ENCODE results near the gene SMC2. TPM values are rescaled to one million over a fixed set of nuclear protein-coding genes. Genes with fewer than 3 reads are reported as not detected.

The SMC2 gene
- total RNA-seq, 2 experiments from 2014 or later = 62.0 to 63.8 TPM

DNA sequence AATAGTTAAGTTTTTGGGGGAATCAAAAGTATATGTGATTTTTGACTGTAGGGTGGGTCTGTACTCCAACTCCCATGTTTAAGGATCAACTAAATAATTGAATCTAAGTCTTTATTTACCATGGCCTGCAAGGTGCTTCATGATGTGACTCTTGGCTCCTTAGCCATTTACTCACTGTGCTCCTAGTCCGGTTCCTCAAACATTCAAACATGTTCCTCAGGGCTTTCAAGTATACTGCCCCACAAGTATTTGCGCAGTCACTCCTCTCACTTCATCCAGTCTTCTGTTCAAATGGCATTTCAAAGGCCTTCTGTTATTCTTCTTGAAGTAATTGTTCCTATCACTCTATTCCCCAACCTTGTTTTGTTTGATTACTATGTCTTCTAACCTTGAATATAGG, 16.4 kb downstream of the SMC2 start:
- no peak overlapping the region for H3K27ac Mint-ChIP-seq

GRCh38 chr9:104118916-104119315, 24.8 kb downstream of the SMC2 start:
- no peaks in the 10 kb centered on the region for H3K4me1 Mint-ChIP-seq (ENCODE audit: low read depth)
- DNase-seq = no peak
- H3K36me3 Mint-ChIP-seq (ENCODE audit: low read depth) = peaks cover 44% of the 10 kb centered on the region
- no peak overlapping the region for H3K4me3 Mint-ChIP-seq
- intact Hi-C loops (cut with micrococcal nuclease) = no loop called here
- H3K9me3 Mint-ChIP-seq = no peaks in the 10 kb centered on the region
- CTCF ChIA-PET = no interaction called here
- no peak overlapping the region for H3K27ac Mint-ChIP-seq
- H3K27me3 Mint-ChIP-seq (ENCODE audit: low read depth) = no peaks in the 10 kb centered on the region

More for the DNA sequence above, 16.4 kb downstream of the SMC2 start:
- DNase-seq = no peak
- intact Hi-C loops (cut with micrococcal nuclease) = no loop called here
- Mint-ChIP-seq H3K4me1 (ENCODE audit: low read depth) (no peaks in the 10 kb centered on the region), H3K27me3 (ENCODE audit: low read depth) (no peaks in the 10 kb centered on the region), H3K9me3 (no peaks in the 10 kb centered on the region), H3K4me3 (no peak overlapping the region), H3K36me3 (ENCODE audit: low read depth) (peaks cover 37% of the 10 kb centered on the region)
- CTCF ChIA-PET = no interaction called here

DNA sequence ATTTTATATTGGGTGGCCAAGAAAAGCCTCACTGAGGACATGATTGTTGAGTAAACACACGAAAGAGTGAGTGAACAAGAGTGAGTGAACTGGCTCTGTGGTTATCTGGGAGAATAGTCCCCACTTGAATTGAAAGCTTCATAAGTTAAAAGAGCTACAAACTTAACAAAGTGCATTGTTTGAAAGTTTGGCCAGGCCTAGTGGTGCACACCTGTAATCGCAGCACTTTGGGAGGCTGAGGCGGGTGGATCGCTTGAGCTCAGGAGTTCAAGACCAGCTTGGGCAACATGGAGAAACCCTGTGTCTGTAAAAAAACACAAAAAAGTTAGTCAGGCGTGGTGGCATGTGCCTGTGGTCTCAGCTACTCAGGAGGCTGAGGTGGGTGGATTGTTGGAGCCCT, 26.9 kb downstream of the SMC2 start:
- Mint-ChIP-seq H3K4me1 (ENCODE audit: low read depth) (no peaks in the 10 kb centered on the region), H3K27ac (no peak overlapping the region), H3K36me3 (ENCODE audit: low read depth) (peaks cover 46% of the 10 kb centered on the region), H3K9me3 (no peaks in the 10 kb centered on the region), H3K4me3 (no peak overlapping the region), H3K27me3 (ENCODE audit: low read depth) (no peaks in the 10 kb centered on the region)
- no peak for DNase-seq
- intact Hi-C loops (cut with micrococcal nuclease) = no loop called here
- CTCF ChIA-PET = interaction anchor here (0.6 kb wide), 1 partner anchor 573 kb away, joined by 3 read pairs; no protein-coding TSS in a partner anchor

DNA sequence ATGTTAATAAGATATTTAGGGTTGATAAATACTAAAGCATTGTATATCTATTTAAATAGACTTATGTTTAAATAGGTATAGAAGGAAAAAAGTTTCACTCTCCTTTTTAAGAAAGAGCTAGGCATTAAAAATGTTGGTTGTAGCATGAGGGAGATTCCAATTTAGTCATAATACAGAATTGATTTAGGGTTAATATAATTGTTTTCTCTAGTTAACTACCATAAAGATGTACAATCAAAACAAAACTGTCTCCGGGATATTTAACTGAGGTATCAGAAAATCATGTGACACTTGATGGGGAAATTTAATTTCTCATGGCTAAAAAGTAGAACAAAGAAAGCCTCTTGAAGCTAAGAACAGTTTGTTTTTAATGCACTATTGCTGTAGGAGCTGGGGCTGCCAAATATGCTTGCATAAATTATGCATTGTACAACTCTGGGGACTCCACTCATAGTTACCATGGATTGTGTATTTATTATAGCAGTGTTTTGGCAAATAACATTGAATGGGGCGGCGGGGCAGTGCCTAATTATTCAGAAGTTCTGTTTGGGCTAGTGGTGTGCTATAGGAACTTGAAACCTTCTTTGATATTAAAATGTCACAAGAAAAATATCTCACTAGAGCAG, 44.2 kb downstream of the SMC2 start:
- peaks cover 1% of the 10 kb centered on the region for H3K9me3 Mint-ChIP-seq
- H3K27me3 Mint-ChIP-seq (ENCODE audit: low read depth) = no peaks in the 10 kb centered on the region
- no peak for DNase-seq
- H3K4me1 Mint-ChIP-seq (ENCODE audit: low read depth) = peaks cover 2% of the 10 kb centered on the region
- intact Hi-C loops (cut with micrococcal nuclease) = no loop called here
- H3K4me3 Mint-ChIP-seq = no peak overlapping the region
- no peak overlapping the region for H3K27ac Mint-ChIP-seq
- CTCF ChIA-PET = no interaction called here
- H3K36me3 Mint-ChIP-seq (ENCODE audit: low read depth) = peaks cover 57% of the 10 kb centered on the region

DNA sequence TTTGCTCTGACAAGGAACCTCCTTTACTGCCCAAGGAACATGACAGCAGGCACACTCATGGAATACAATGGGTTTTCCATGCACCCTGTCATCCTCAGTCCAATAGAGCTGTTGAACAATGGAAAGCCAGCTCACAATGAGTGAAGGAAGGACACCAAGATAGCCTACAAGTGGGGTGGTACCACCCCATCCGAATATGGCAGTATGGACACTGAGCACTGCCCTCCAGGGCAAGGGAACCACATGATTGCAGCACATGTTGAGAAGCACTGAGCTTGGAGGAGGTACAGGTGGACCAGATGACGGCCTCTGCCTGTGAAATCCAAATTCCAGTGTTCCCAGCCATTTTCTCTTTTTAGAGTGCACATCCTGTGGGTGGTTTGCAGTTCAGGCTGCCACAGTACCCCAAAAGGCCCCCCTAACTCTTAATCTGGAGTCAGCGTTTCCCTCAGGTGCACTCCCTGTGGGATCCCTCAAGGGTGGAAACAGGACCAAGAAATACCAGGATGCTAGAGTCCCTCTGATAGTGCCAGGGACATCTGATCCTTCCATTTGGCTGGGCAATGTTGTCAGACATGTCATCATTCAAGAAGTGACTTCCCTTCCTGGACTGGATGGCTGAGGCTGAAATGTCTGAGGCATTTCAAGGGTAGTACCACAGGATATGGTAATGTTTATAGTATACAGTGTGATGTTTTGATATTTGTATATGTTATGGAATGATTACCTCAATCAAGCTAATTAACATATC, 48.9 kb downstream of the SMC2 start:
- CTCF ChIA-PET = interaction anchor here (0.6 to 1.6 kb wide), 2 partner anchors 12 to 49 kb away, joined by 3 read pairs; no protein-coding TSS in a partner anchor
- H3K4me1 Mint-ChIP-seq (ENCODE audit: low read depth) = no peaks in the 10 kb centered on the region
- H3K36me3 Mint-ChIP-seq (ENCODE audit: low read depth) = peaks cover 27% of the 10 kb centered on the region
- H3K9me3 Mint-ChIP-seq = no peaks in the 10 kb centered on the region
- no peak for DNase-seq
- no peaks in the 10 kb centered on the region for H3K27me3 Mint-ChIP-seq (ENCODE audit: low read depth)
- H3K27ac Mint-ChIP-seq = no peak overlapping the region
- intact Hi-C loops (cut with micrococcal nuclease) = no loop called here
- H3K4me3 Mint-ChIP-seq = no peak overlapping the region

DNA sequence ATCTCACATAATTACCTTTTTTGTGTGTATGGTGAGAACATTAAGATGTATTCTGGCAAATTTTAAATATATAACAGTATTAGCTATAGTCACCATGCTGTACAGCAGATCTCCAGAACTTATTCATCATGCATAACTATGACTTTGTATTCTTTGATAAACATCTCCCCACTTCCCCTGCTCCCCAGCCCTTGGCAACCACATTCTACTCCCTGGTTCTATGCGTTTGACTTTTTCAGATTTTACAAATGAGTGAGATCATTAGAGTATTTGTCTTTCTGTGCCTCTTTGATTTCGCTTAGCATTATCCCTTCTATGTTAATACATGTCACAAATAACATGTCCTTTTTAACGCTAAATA, 49.4 kb downstream of the SMC2 start:
- CTCF ChIA-PET = interaction anchor here (0.6 kb wide), 1 partner anchor 50 kb away, joined by 3 read pairs; no protein-coding TSS in a partner anchor
- Mint-ChIP-seq H3K27ac (no peak overlapping the region), H3K4me3 (no peak overlapping the region), H3K36me3 (ENCODE audit: low read depth) (peaks cover 26% of the 10 kb centered on the region), H3K4me1 (ENCODE audit: low read depth) (no peaks in the 10 kb centered on the region), H3K27me3 (ENCODE audit: low read depth) (no peaks in the 10 kb centered on the region), H3K9me3 (no peaks in the 10 kb centered on the region)
- no peak for DNase-seq
- intact Hi-C loops (cut with micrococcal nuclease) = no loop called here

GRCh38 chr9:104144336-104144735, 50.2 kb downstream of the SMC2 start:
- H3K27me3 Mint-ChIP-seq (ENCODE audit: low read depth) = no peaks in the 10 kb centered on the region
- H3K36me3 Mint-ChIP-seq (ENCODE audit: low read depth) = peaks cover 20% of the 10 kb centered on the region
- no peaks in the 10 kb centered on the region for H3K4me1 Mint-ChIP-seq (ENCODE audit: low read depth)
- no peak for DNase-seq
- H3K27ac Mint-ChIP-seq = no peak overlapping the region
- H3K9me3 Mint-ChIP-seq = no peaks in the 10 kb centered on the region
- intact Hi-C loops (cut with micrococcal nuclease) = no loop called here
- CTCF ChIA-PET = no interaction called here
- H3K4me3 Mint-ChIP-seq = no peak overlapping the region

- Mint-ChIP-seq H3K36me3 (ENCODE audit: low read depth) (no peaks in the 10 kb centered on the region), H3K4me3 (no peak overlapping the region), H3K27me3 (ENCODE audit: low read depth) (peaks cover 8% of the 10 kb centered on the region), H3K9me3 (peaks cover 3% of the 10 kb centered on the region), H3K4me1 (ENCODE audit: low read depth) (no peaks in the 10 kb centered on the region), H3K27ac (no peak overlapping the region)
- DNase-seq = no peak
- CTCF ChIA-PET = no interaction called here
- intact Hi-C loops (cut with micrococcal nuclease) = no loop called here
Observed at GRCh38 chr9:104173067-104173466, 79.0 kb downstream of the SMC2 start.

DNA sequence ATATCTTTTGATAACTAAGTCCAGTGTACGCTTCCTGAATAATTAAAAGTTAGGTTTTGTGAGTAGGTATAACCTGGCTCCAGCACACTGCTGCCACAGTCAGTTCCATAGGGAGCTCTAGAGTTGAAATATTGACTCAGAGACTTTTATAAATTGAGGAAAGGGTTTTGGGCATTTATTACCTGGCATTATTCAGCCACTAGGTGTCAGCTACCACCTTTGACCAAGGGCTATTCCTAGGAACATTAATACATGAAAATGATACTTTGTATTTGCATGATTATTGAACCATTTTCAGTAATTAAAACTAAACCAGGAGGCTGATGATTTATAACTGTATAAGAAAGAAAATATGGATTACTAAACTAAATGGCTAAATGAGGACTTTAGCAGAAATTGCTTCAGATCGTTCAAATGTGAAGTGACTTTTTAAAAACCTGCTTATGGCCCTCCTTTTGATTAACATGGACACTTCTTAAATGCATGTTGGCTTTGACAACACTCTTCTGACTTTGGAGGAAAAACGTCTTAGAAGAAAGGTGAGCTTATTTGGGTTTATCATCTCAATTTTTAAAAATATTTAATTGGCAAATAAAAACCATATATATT, 83.0 kb downstream of the SMC2 start:
- H3K9me3 Mint-ChIP-seq = no peaks in the 10 kb centered on the region
- intact Hi-C loops (cut with micrococcal nuclease) = loop anchor here (1.0 kb wide), 2 partner anchors 209 to 566 kb away; no protein-coding TSS in a partner anchor
- no peak for DNase-seq
- H3K27me3 Mint-ChIP-seq (ENCODE audit: low read depth) = peaks cover 4% of the 10 kb centered on the region
- H3K4me3 Mint-ChIP-seq = no peak overlapping the region
- no peaks in the 10 kb centered on the region for H3K4me1 Mint-ChIP-seq (ENCODE audit: low read depth)
- no peak overlapping the region for H3K27ac Mint-ChIP-seq
- CTCF ChIA-PET = interaction anchor here (0.6 to 1.7 kb wide), 4 partner anchors 30 to 506 kb away, joined by 3 to 4 read pairs (median 4); no protein-coding TSS in a partner anchor
- no peaks in the 10 kb centered on the region for H3K36me3 Mint-ChIP-seq (ENCODE audit: low read depth)

- H3K27me3 Mint-ChIP-seq (ENCODE audit: low read depth) = peaks cover 4% of the 10 kb centered on the region
- H3K36me3 Mint-ChIP-seq (ENCODE audit: low read depth) = no peaks in the 10 kb centered on the region
- H3K9me3 Mint-ChIP-seq = no peaks in the 10 kb centered on the region
- CTCF ChIA-PET = no interaction called here
- no peak overlapping the region for H3K4me3 Mint-ChIP-seq
- intact Hi-C loops (cut with micrococcal nuclease) = loop anchor here (1.0 kb wide), 2 partner anchors 209 to 566 kb away; no protein-coding TSS in a partner anchor
- no peak for DNase-seq
- H3K27ac Mint-ChIP-seq = no peak overlapping the region
- H3K4me1 Mint-ChIP-seq (ENCODE audit: low read depth) = no peaks in the 10 kb centered on the region
Observed at GRCh38 chr9:104177676-104178075, 83.6 kb downstream of the SMC2 start.
